ENCODE results near the gene TBC1D1.

The TBC1D1 gene

GRCh38 chr4:38095691-38096090 is 204.8 kb downstream of the TBC1D1 start:
- TF ChIP-seq, protein P1, sequence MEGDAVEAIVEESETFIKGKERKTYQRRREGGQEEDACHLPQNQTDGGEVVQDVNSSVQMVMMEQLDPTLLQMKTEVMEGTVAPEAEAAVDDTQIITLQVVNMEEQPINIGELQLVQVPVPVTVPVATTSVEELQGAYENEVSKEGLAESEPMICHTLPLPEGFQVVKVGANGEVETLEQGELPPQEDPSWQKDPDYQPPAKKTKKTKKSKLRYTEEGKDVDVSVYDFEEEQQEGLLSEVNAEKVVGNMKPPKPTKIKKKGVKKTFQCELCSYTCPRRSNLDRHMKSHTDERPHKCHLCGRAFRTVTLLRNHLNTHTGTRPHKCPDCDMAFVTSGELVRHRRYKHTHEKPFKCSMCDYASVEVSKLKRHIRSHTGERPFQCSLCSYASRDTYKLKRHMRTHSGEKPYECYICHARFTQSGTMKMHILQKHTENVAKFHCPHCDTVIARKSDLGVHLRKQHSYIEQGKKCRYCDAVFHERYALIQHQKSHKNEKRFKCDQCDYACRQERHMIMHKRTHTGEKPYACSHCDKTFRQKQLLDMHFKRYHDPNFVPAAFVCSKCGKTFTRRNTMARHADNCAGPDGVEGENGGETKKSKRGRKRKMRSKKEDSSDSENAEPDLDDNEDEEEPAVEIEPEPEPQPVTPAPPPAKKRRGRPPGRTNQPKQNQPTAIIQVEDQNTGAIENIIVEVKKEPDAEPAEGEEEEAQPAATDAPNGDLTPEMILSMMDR (IDR thresholded peaks at IDR 0.05; ENCODE audit: insufficient read depth, low read depth, low read length, missing control alignments) = no peak
- DNase-seq (ENCODE audit: low read depth) = no peak
- H3K4me3 ChIP-seq (ENCODE audit: low read depth, low read length) = no peak overlapping the region

GRCh38 chr4:38097818-38098217 is 206.9 kb downstream of the TBC1D1 start:
- TF ChIP-seq, protein P1 (IDR thresholded peaks at IDR 0.05; ENCODE audit: insufficient read depth, low read depth, low read length, missing control alignments) = no peak
- no peak for DNase-seq (ENCODE audit: low read depth)
- H3K4me3 ChIP-seq (ENCODE audit: low read depth, low read length) = no peak overlapping the region

GRCh38 chr4:38099020-38099600 is 208.2 kb downstream of the TBC1D1 start:
- no peak for DNase-seq (ENCODE audit: low read depth)
- H3K4me3 ChIP-seq (ENCODE audit: low read depth, low read length) = no peak overlapping the region
- TF ChIP-seq, protein P1 (IDR thresholded peaks at IDR 0.05; ENCODE audit: insufficient read depth, low read depth, low read length, missing control alignments) = no peak

GRCh38 chr4:38099908-38100407 is 209.1 kb downstream of the TBC1D1 start:
- TF ChIP-seq, protein P1 (IDR thresholded peaks at IDR 0.05; ENCODE audit: insufficient read depth, low read depth, low read length, missing control alignments) = no peak
- DNase-seq (ENCODE audit: low read depth) = no peak
- no peak overlapping the region for H3K4me3 ChIP-seq (ENCODE audit: low read depth, low read length)

GRCh38 chr4:38100474-38101255 is 209.8 kb downstream of the TBC1D1 start:
- H3K4me3 ChIP-seq (ENCODE audit: low read depth, low read length) = no peak overlapping the region
- no peak for DNase-seq (ENCODE audit: low read depth)
- TF ChIP-seq, protein P1 (IDR thresholded peaks at IDR 0.05; ENCODE audit: insufficient read depth, low read depth, low read length, missing control alignments) = no peak

- H3K4me3 ChIP-seq (ENCODE audit: low read depth, low read length) = no peak overlapping the region
- TF ChIP-seq, protein P1 (IDR thresholded peaks at IDR 0.05; ENCODE audit: insufficient read depth, low read depth, low read length, missing control alignments) = no peak
Measured at GRCh38 chr4:38101563-38101962, 210.7 kb downstream of the TBC1D1 start.

More at GRCh38 chr4:38101563-38101962, 210.7 kb downstream of the TBC1D1 start:
- DNase-seq (ENCODE audit: low read depth) = no peak

All from GM12865 (cell line).